NK-92 (cell line): ENCODE results near the gene HSDL1.
"Not testable (repeated sequence)": the region's sequence is repeated elsewhere in the genome, so short reads cannot be mapped to it uniquely, and the experiment has no call there.

Experiments
- DNase-seq: peaks from one replicate; lab custom pipeline; 2025; ENCODE audit not compliant: unreplicated experiment; lab: John Stamatoyannopoulos, UW

Gene HSDL1

GRCh38 chr16:84139628-84140258, 5.2 kb downstream of the HSDL1 start:
- no peak for DNase-seq

- no peak for DNase-seq
Observed at GRCh38 chr16:84138824-84139627, 6.0 kb downstream of the HSDL1 start.

- no peak for DNase-seq
Observed at GRCh38 chr16:84138500-84138823, 6.5 kb downstream of the HSDL1 start.

GRCh38 chr16:84137769-84138357, 7.1 kb downstream of the HSDL1 start:
- no peak for DNase-seq

- no peak for DNase-seq
Observed at GRCh38 chr16:84137287-84137686, 7.7 kb downstream of the HSDL1 start.

- DNase-seq = no peak
Observed at GRCh38 chr16:84136331-84137125, 8.4 kb downstream of the HSDL1 start.

- no peak for DNase-seq
Observed at GRCh38 chr16:84132527-84133285, 12.3 kb downstream of the HSDL1 start.

GRCh38 chr16:84131117-84131516, 13.9 kb downstream of the HSDL1 start:
- DNase-seq = no peak

GRCh38 chr16:84124257-84125073, 20.5 kb downstream of the HSDL1 start:
- DNase-seq = no peak

- no peak for DNase-seq
Observed at GRCh38 chr16:84121007-84121406, 24.0 kb downstream of the HSDL1 start.

- no peak for DNase-seq
Observed at GRCh38 chr16:84120023-84120422, 25.0 kb downstream of the HSDL1 start.

- no peak for DNase-seq
Observed at GRCh38 chr16:84119368-84119767, 25.6 kb downstream of the HSDL1 start.

GRCh38 chr16:84118315-84118714, 26.7 kb downstream of the HSDL1 start:
- DNase-seq = not testable (repeated sequence)

GRCh38 chr16:84117494-84117843, 27.5 kb downstream of the HSDL1 start:
- no peak for DNase-seq

- peak; percentile 76 for DNase-seq
Observed at GRCh38 chr16:84116720-84117493, 28.1 kb downstream of the HSDL1 start, which contains the start of gene MBTPS1. Gene MBTPS1, minus strand, starts transcription at chr16:84116942. Its CDS starts 15,159 bp downstream, at chr16:84101783.

- no peak for DNase-seq
Observed at GRCh38 chr16:84115919-84116719, 28.9 kb downstream of the HSDL1 start.

GRCh38 chr16:84111949-84112348, 33.0 kb downstream of the HSDL1 start:
- not testable (repeated sequence) for DNase-seq

- no peak for DNase-seq
Observed at GRCh38 chr16:84111525-84111924, 33.5 kb downstream of the HSDL1 start.
